Tibial nerve (tissue), 4 donors: ENCODE measurements around the gene NAA38. TPM values are rescaled to one million over a fixed set of nuclear protein-coding genes. Genes with fewer than 3 reads are reported as not detected.
A peak's percentile ranks its signal among the peaks of the same experiment; 100 is the strongest.

ENCODE experiments used
- DNase-seq, 2 donors: peaks; one replicate each; pipeline ENCODE4 v3.0.0-alpha.2; 2019; ENCODE audit warnings: low spot score in 2 of 2
- H3K27ac ChIP-seq, 4 donors: fragments of 200-600 bp; sonication (generic) in 3 of 4; one replicate each; pipeline ENCODE4 v1.5.1; 2017 to 2019; ENCODE audit warnings: mild to moderate bottlenecking in 1 of 4
- H3K27me3 ChIP-seq, 2 donors: fragments of 200-600 bp; sonication (generic) in 1 of 2; one replicate each; pipeline versions ENCODE4 v1.5.1 to v1.6.0; 2017 to 2019
- H3K36me3 ChIP-seq, 3 donors: fragments of 200-600 bp; sonication (generic); one replicate each; pipeline ENCODE4 v1.5.1; 2018 to 2019
- H3K4me1 ChIP-seq, 4 donors: fragments of 200-600 bp; sonication (generic) in 3 of 4; one replicate each; pipeline ENCODE4 v1.5.1; 2017 to 2019
- H3K4me3 ChIP-seq, 4 donors: fragments of 200-600 bp; sonication (generic) in 3 of 4; one replicate each; pipeline ENCODE4 v1.5.1; 2017 to 2019; ENCODE audit warnings: mild to moderate bottlenecking in 1 of 4, moderate library complexity in 1 of 4
- H3K9me3 ChIP-seq, 4 donors: fragments of 200-600 bp; sonication (generic) in 3 of 4; one replicate each; pipeline ENCODE4 v1.5.1; 2017 to 2019
- EP300 ChIP-seq, 2 donors: sonication (generic); formaldehyde crosslinking; IDR thresholded peaks; one replicate each; pipeline ENCODE4 v1.6.1; 2017; ENCODE audit warnings: antibody characterized with exemption in 2 of 2, mild to moderate bottlenecking in 1 of 2
- POLR2A ChIP-seq, 2 donors: fragments of 450-650 bp; IDR thresholded peaks; one replicate each; pipeline ENCODE4 v1.6.1; 2017; ENCODE audit warnings: antibody characterized with exemption in 2 of 2, mild to moderate bottlenecking in 2 of 2, moderate library complexity in 2 of 2
- WGBS, 2 donors: methylation state at CpG; one replicate each; pipeline ENCODE4 v1.1.5; 2018; 5-methylcytosine and 5-hydroxymethylcytosine counted together
- total RNA-seq, 4 donors: library from RNA; depleted of rRNA; stranded (reverse); fragments of >200 nt; gene quantifications; one replicate each; pipeline ENCODE4 v1.1.0, GENCODE V29; 2016
- TF ChIP-seq, protein P1 (sequence below), 5 experiments: fragments of 200-600 bp in 3 of 5; fragments of 450-650 bp in 2 of 5; sonication (generic) in 3 of 5; IDR thresholded peaks; one replicate each; pipeline ENCODE4 v1.5.1; 2016 to 2019; ENCODE audit warnings: antibody characterized with exemption in 5 of 5, mild to moderate bottlenecking in 3 of 5, moderate library complexity in 2 of 5

Gene NAA38
- total RNA-seq, 4 donors from 2014 or later: 104 to 198 (median 167) TPM

- Histone ChIP-seq H3K27ac (no peak overlapping the region), H3K4me3 (no peak overlapping the region), H3K4me1 (peaks cover 0 to 8% (median 4%) of the 10 kb centered on the region in 4 donors), H3K27me3 (no peaks in the 10 kb centered on the region), H3K36me3 (peaks cover 0 to 80% (median 0%) of the 10 kb centered on the region in 3 donors), H3K9me3 (no peaks in the 10 kb centered on the region)
- no peak for DNase-seq
- 57 to 62% methylated on average over 8 of the region's 8 CpGs for WGBS, 2 donors
- TF ChIP-seq EP300 (IDR thresholded peaks at IDR 0.05) (no peak), POLR2A (IDR thresholded peaks at IDR 0.05) (no peak)
- TF ChIP-seq, protein P1, sequence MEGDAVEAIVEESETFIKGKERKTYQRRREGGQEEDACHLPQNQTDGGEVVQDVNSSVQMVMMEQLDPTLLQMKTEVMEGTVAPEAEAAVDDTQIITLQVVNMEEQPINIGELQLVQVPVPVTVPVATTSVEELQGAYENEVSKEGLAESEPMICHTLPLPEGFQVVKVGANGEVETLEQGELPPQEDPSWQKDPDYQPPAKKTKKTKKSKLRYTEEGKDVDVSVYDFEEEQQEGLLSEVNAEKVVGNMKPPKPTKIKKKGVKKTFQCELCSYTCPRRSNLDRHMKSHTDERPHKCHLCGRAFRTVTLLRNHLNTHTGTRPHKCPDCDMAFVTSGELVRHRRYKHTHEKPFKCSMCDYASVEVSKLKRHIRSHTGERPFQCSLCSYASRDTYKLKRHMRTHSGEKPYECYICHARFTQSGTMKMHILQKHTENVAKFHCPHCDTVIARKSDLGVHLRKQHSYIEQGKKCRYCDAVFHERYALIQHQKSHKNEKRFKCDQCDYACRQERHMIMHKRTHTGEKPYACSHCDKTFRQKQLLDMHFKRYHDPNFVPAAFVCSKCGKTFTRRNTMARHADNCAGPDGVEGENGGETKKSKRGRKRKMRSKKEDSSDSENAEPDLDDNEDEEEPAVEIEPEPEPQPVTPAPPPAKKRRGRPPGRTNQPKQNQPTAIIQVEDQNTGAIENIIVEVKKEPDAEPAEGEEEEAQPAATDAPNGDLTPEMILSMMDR (IDR thresholded peaks at IDR 0.05): no peak
Measured at GRCh38 chr17:7894866-7895265, 37.5 kb upstream of the NAA38 start.

- Histone ChIP-seq H3K36me3 (peaks cover 0 to 74% (median 0%) of the 10 kb centered on the region in 3 donors), H3K4me3 (no peak overlapping the region), H3K27ac (no peak overlapping the region), H3K9me3 (no peaks in the 10 kb centered on the region), H3K4me1 (peaks cover 0 to 15% (median 11%) of the 10 kb centered on the region in 4 donors), H3K27me3 (no peaks in the 10 kb centered on the region)
- TF ChIP-seq EP300 (IDR thresholded peaks at IDR 0.05) (no peak), POLR2A (IDR thresholded peaks at IDR 0.05) (no peak)
- TF ChIP-seq, protein P1 (IDR thresholded peaks at IDR 0.05): no peak
- WGBS, 2 donors: 83 to 87% methylated on average over 9 of the region's 9 CpGs
- DNase-seq: no peak
Measured at GRCh38 chr17:7894226-7894625, 36.9 kb upstream of the NAA38 start.

DNA sequence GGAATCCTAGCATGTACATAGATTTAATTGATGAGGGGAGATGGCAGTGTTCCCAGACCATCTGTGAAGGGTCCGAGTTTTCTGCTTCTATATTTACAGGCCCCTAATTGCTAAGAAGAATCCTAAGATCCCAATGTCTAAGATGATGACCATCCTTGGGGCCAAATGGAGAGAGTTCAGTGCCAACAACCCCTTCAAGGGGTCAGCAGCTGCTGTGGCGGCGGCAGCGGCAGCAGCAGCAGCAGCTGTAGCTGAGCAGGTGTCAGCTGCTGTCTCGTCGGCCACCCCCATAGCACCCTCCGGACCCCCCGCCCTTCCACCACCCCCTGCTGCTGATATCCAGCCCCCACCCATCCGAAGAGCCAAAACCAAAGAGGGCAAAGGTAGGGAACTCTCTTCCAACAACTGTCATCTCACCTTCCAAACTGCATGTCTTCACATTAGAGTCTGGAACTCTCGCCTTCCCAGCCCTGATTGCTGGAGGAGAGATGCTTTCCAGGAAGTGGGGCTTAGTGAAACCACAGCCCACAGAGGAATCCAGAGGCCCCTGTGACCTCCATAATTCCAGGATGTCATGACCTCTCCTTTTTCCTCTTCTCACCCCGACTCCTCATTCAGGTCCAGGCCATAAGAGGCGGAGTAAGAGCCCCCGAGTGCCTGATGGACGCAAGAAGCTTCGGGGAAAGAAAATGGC lies 36.0 kb upstream of the NAA38 start:
- TF ChIP-seq, protein P1 (IDR thresholded peaks at IDR 0.05): no peak
- no peak for TF ChIP-seq POLR2A (IDR thresholded peaks at IDR 0.05)
- Histone ChIP-seq H3K36me3 (peaks cover 0 to 65% (median 0%) of the 10 kb centered on the region in 3 donors), H3K9me3 (no peaks in the 10 kb centered on the region), H3K27me3 (no peaks in the 10 kb centered on the region), H3K4me1 (peaks cover 0 to 24% (median 19%) of the 10 kb centered on the region in 4 donors), H3K4me3 (no peak overlapping the region), H3K27ac (no peak overlapping the region)
- no peak for DNase-seq
- WGBS, 2 donors: 73 to 76% methylated on average over 12 to 15 of the region's 15 CpGs

DNA sequence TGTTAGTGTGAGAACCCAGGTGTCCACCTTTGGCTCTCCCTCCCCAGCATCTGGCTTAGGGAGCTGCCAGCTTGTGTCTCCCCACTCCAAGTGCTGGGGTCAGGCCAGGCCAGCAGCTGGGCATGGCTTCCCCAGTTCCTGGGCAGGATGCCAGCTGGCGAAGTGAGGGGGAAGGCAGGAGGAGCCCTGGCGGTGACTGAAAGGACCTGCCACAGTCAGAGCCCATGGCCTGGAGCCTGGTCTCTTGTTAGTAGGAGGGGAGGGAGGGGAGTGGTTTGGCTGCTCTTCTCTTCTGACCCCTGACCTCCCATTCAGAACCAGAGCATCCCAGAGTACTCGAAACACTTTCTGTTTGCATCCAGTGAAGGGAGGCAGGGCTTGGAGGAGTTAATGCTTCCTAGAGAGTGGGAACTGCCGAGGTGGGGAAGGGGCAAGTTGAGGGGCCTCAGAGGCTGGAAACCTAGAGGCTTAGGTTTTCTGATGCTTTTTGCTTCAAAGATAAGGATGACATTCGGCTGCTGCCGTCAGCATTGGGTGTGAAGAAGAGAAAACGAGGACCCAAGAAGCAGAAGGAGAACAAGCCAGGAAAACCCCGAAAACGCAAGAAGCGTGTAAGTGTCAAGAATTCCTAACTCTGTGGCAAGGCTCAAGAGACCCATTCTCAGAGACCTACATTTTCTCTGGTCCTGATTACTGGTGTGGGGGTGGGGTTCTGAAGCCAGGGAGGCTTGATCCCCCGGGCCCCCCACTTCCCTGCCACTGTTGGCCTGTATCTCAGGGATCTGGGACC lies 32.0 kb upstream of the NAA38 start:
- peak overlapping the region; percentile 79 to 97 (median 94) for H3K27ac ChIP-seq
- H3K27me3 ChIP-seq: no peaks in the 10 kb centered on the region
- DNase-seq: peak; percentile 90 to 96
- H3K36me3 ChIP-seq: peaks cover 0 to 31% (median 0%) of the 10 kb centered on the region in 3 donors
- TF ChIP-seq, protein P1 (IDR thresholded peaks at IDR 0.05): peak in 4 of 5 experiments; percentile 54 to 83 (median 68)
- TF ChIP-seq EP300 (IDR thresholded peaks at IDR 0.05): peak; percentile 35 to 93
- TF ChIP-seq POLR2A (IDR thresholded peaks at IDR 0.05): peak in 1 of 2 donors; percentile 27
- peak overlapping the region in 1 of 4 donors; percentile 7 for H3K4me3 ChIP-seq
- H3K4me1 ChIP-seq: peaks cover 0 to 47% (median 37%) of the 10 kb centered on the region in 4 donors
- WGBS, 2 donors: 10 to 11% methylated on average over 11 of the region's 11 CpGs
- no peaks in the 10 kb centered on the region for H3K9me3 ChIP-seq
